ENCODE measurements around the gene IER5.

IER5 gene

DNA sequence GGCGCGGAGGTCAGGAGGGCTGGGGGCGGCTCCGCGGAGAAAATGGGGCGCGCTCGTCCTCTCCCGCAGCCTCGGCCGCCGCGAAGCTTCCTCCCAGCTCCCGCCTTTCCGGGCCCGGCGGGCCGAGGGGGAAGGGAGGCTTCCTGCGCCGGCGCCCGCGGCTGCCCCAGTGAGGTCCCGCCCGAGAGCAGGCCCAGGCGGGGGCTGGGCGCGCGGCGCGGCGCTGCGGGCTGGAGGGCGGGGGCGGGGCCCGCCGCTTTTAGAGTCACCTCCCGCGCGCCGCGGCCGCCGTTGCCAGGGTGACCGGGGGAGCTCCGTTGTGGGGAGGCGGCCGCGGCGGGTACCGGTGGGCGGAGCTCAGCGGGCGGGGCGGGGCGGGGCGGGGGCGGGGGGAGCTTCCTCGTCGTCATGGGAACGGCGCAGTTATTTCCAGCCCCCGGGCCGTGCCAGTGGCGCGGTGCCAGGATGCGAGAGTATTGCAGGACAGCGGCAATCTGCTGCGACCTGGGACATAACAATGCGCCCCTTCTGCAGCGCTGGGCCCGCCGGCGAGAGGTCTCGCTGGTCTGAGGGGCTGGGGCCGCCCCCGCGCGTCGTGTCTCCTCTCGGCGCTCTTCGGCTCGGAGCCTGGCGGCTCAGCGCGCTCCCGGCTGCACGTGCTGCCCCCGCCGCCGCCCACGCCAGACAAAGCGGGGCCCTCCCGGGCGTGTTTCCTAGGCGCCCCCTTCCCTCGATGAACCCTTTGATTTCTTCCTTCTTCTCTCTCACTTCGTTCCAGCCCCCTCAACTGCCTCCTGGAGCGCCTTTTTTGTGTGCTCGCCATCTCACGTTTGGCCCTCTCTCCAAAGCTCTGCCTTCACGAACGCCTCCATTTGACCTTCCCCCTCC lies 16.9 kb downstream of the IER5 start:
- H3K4me1 ChIP-seq (ENCODE audit: control insufficient read depth, insufficient read depth, low read length) = peaks cover 31% of the 10 kb centered on the region; the same call in 1 of the 2 replicates
- H3K4me3 ChIP-seq (ENCODE audit: low read depth, low read length) = peak overlapping the region; percentile 57
- no peaks in the 10 kb centered on the region for H3K36me3 ChIP-seq (ENCODE audit: control insufficient read depth in 2 of 2, insufficient read depth in 1 of 2, low read length in 2 of 2)
- H3K9me3 ChIP-seq (ENCODE audit: control insufficient read depth, insufficient read depth, low read depth, low read length) = no peaks in the 10 kb centered on the region
- ChIA-PET POLR2A (interaction anchor here (0.6 to 9.2 kb wide), 17 partner anchors 9 to 607 kb away, joined by 3 to 111 read pairs (median 8); partner anchors contain the start of gene IER5), CTCF (interaction anchor here (0.7 to 3.2 kb wide), 10 partner anchors 11 to 224 kb away, joined by 3 to 14 read pairs (median 4); no protein-coding TSS in a partner anchor)
- peak overlapping the region; percentile 89 for H3K27ac ChIP-seq (ENCODE audit: extremely low read depth, low read depth, low read length)
- TF ChIP-seq CTCF (tag by site-specific recombination; IDR thresholded peaks at IDR 0.05) (0 out of 2 replicates have a peak, but pooled peaks have one; percentile 11), ZNF768 (tag by site-specific recombination; IDR thresholded peaks at IDR 0.05) (no peak), SP3 (tag by site-specific recombination; IDR thresholded peaks at IDR 0.05) (peak; percentile 57), ZNF341 (tag by site-specific recombination; IDR thresholded peaks at IDR 0.05; ENCODE audit: low read depth) (peak; percentile 70), ZNF416 (tag by site-specific recombination; IDR thresholded peaks at IDR 0.05) (no peak), ZBTB17 (tag by site-specific recombination; IDR thresholded peaks at IDR 0.05) (peak; percentile 89), MZF1 (tag by site-specific recombination; IDR thresholded peaks at IDR 0.05; ENCODE audit: borderline replicate concordance) (no peak), ZFHX2 (tag by site-specific recombination; conservative IDR thresholded peaks at IDR 0.05) (peak; percentile 97), ZNF239 (tag by site-specific recombination; IDR thresholded peaks at IDR 0.05) (no peak), ZNF174 (tag by site-specific recombination; IDR thresholded peaks at IDR 0.05) (no peak), ZNF677 (tag by site-specific recombination; IDR thresholded peaks at IDR 0.05) (no peak), ZNF555 (tag by site-specific recombination; conservative IDR thresholded peaks at IDR 0.05) (no peak), ZNF600 (tag by site-specific recombination; IDR thresholded peaks at IDR 0.05) (peak; percentile 81), SP7 (tag by site-specific recombination; IDR thresholded peaks at IDR 0.05) (peak; percentile 65), TRIM28 (IDR thresholded peaks at IDR 0.05; ENCODE audit: borderline replicate concordance, low read length) (no peak), ZBTB48 (tag by site-specific recombination; IDR thresholded peaks at IDR 0.05) (0 out of 2 replicates have a peak, but pooled peaks have one; percentile 20), MYNN (tag by site-specific recombination; IDR thresholded peaks at IDR 0.05; ENCODE audit: borderline replicate concordance) (0 out of 2 replicates have a peak, but pooled peaks have one; percentile 38), ZSCAN5A (tag by site-specific recombination; IDR thresholded peaks at IDR 0.05) (0 out of 2 replicates have a peak, but pooled peaks have one; percentile 38), ZNF175 (tag by site-specific recombination; IDR thresholded peaks at IDR 0.05) (no peak), ZSCAN30 (tag by site-specific recombination; IDR thresholded peaks at IDR 0.05) (peak; percentile 81), ZNF629 (tag by site-specific recombination; IDR thresholded peaks at IDR 0.05) (peak; percentile 10; the same call in 1 of the 2 replicates), PATZ1 (tag by site-specific recombination; IDR thresholded peaks at IDR 0.05) (peak; percentile 61), ZXDB (tag by site-specific recombination; IDR thresholded peaks at IDR 0.05) (0 out of 2 replicates have a peak, but pooled peaks have one; percentile 21)
- TF ChIP-seq, protein P1, sequence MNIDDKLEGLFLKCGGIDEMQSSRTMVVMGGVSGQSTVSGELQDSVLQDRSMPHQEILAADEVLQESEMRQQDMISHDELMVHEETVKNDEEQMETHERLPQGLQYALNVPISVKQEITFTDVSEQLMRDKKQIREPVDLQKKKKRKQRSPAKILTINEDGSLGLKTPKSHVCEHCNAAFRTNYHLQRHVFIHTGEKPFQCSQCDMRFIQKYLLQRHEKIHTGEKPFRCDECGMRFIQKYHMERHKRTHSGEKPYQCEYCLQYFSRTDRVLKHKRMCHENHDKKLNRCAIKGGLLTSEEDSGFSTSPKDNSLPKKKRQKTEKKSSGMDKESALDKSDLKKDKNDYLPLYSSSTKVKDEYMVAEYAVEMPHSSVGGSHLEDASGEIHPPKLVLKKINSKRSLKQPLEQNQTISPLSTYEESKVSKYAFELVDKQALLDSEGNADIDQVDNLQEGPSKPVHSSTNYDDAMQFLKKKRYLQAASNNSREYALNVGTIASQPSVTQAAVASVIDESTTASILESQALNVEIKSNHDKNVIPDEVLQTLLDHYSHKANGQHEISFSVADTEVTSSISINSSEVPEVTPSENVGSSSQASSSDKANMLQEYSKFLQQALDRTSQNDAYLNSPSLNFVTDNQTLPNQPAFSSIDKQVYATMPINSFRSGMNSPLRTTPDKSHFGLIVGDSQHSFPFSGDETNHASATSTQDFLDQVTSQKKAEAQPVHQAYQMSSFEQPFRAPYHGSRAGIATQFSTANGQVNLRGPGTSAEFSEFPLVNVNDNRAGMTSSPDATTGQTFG (tag by site-specific recombination; IDR thresholded peaks at IDR 0.05; ENCODE audit: borderline replicate concordance) = no peak
- TF ChIP-seq, protein P2, sequence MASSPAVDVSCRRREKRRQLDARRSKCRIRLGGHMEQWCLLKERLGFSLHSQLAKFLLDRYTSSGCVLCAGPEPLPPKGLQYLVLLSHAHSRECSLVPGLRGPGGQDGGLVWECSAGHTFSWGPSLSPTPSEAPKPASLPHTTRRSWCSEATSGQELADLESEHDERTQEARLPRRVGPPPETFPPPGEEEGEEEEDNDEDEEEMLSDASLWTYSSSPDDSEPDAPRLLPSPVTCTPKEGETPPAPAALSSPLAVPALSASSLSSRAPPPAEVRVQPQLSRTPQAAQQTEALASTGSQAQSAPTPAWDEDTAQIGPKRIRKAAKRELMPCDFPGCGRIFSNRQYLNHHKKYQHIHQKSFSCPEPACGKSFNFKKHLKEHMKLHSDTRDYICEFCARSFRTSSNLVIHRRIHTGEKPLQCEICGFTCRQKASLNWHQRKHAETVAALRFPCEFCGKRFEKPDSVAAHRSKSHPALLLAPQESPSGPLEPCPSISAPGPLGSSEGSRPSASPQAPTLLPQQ (tag by site-specific recombination; IDR thresholded peaks at IDR 0.05) = peak; percentile 97
- TF ChIP-seq, protein P3, sequence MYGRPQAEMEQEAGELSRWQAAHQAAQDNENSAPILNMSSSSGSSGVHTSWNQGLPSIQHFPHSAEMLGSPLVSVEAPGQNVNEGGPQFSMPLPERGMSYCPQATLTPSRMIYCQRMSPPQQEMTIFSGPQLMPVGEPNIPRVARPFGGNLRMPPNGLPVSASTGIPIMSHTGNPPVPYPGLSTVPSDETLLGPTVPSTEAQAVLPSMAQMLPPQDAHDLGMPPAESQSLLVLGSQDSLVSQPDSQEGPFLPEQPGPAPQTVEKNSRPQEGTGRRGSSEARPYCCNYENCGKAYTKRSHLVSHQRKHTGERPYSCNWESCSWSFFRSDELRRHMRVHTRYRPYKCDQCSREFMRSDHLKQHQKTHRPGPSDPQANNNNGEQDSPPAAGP (tag by site-specific recombination; IDR thresholded peaks at IDR 0.05) = peak; percentile 55

All from HEK293 (cell line).